Trophoblast cell (in vitro differentiated cells and primary cell): ENCODE results near the gene ERP44.
"Not testable (repeated sequence)": the region's sequence is repeated elsewhere in the genome, so short reads cannot be mapped to it uniquely, and the experiment has no call there.

ENCODE experiments used
- DNase-seq, 2 donors: peaks; one replicate each; pipeline ENCODE4 v3.0.0-alpha.2; 2016
- H2AFZ ChIP-seq: 2 replicates; pipeline ENCODE4 v1.6.1; 2013; ENCODE audit warnings: low read length, moderate library complexity, mild to moderate bottlenecking; ENCODE audit not compliant: insufficient read depth, poor library complexity
- H2AK5ac ChIP-seq: 2 replicates; pipeline ENCODE4 v1.6.1; 2013; ENCODE audit warnings: mild to moderate bottlenecking, low read length
- H2BK120ac ChIP-seq: 2 replicates; pipeline ENCODE4 v1.6.1; 2013; ENCODE audit warnings: low read length, mild to moderate bottlenecking, moderate library complexity; ENCODE audit not compliant: insufficient read depth, poor library complexity
- H2BK12ac ChIP-seq: 2 replicates; pipeline ENCODE4 v1.6.1; 2013; ENCODE audit warnings: mild to moderate bottlenecking, low read length, moderate library complexity
- H2BK5ac ChIP-seq: 2 replicates; pipeline ENCODE4 v1.6.1; 2013; ENCODE audit warnings: low read length, low read depth, moderate library complexity, mild to moderate bottlenecking; ENCODE audit not compliant: poor library complexity
- H3K14ac ChIP-seq: 2 replicates; pipeline ENCODE4 v1.6.1; 2013; ENCODE audit warnings: mild to moderate bottlenecking, low read length
- H3K18ac ChIP-seq: 2 replicates; pipeline ENCODE4 v1.6.1; 2013; ENCODE audit warnings: mild to moderate bottlenecking, low read length
- H3K23ac ChIP-seq: 2 replicates; pipeline ENCODE4 v1.6.1; 2013; ENCODE audit warnings: low read length
- H3K27ac ChIP-seq: 2 replicates; pipeline ENCODE4 v1.5.1; 2013; ENCODE audit warnings: low read depth, mild to moderate bottlenecking, inconsistent platforms, low read length, moderate library complexity
- H3K27me3 ChIP-seq: 2 replicates; pipeline ENCODE4 v1.6.1; 2013; ENCODE audit warnings: inconsistent platforms, mild to moderate bottlenecking, low read length, moderate library complexity; ENCODE audit not compliant: insufficient read depth
- H3K36me3 ChIP-seq, 2 experiments: 1 replicate in 1 of 2; 2 replicates in 1 of 2; pipeline ENCODE4 v1.6.1; 2013; ENCODE audit warnings: low read length in 2 of 2, mild to moderate bottlenecking in 2 of 2, moderate library complexity in 1 of 2; ENCODE audit not compliant: insufficient read depth in 2 of 2, control insufficient read depth in 1 of 2
- H3K4ac ChIP-seq: 2 replicates; pipeline ENCODE4 v1.6.1; 2013; ENCODE audit warnings: low read depth, mild to moderate bottlenecking, low read length, moderate library complexity
- H3K4me1 ChIP-seq, 2 experiments: 1 replicate in 1 of 2; 2 replicates in 1 of 2; pipeline ENCODE4 v1.6.1; 2013; ENCODE audit warnings: low read length in 2 of 2, mild to moderate bottlenecking in 2 of 2, moderate library complexity in 1 of 2; ENCODE audit not compliant: insufficient read depth in 2 of 2, control insufficient read depth in 1 of 2
- H3K4me2 ChIP-seq: 2 replicates; pipeline ENCODE4 v1.6.1; 2013; ENCODE audit warnings: inconsistent platforms, mild to moderate bottlenecking, low read length, moderate library complexity
- H3K4me3 ChIP-seq: 2 replicates; pipeline ENCODE4 v1.5.1; 2013; ENCODE audit warnings: mild to moderate bottlenecking, low read depth, low read length, inconsistent platforms
- H3K79me1 ChIP-seq: one replicate; pipeline ENCODE4 v1.6.1; 2013; ENCODE audit warnings: low read length
- H3K79me2 ChIP-seq: 2 replicates; pipeline ENCODE4 v1.6.1; 2013; ENCODE audit warnings: low read length, mild to moderate bottlenecking; ENCODE audit not compliant: control insufficient read depth, insufficient read depth, poor library complexity
- H3K9ac ChIP-seq: 2 replicates; pipeline ENCODE4 v1.6.1; 2013; ENCODE audit warnings: mild to moderate bottlenecking, low read length
- H3K9me3 ChIP-seq: 2 replicates; pipeline ENCODE4 v1.6.1; 2013; ENCODE audit warnings: low read depth, mild to moderate bottlenecking, control low read depth, inconsistent platforms, low read length; ENCODE audit not compliant: insufficient read depth
- H4K12ac ChIP-seq: 2 replicates; pipeline ENCODE4 v1.6.1; 2013; ENCODE audit warnings: low read depth, mild to moderate bottlenecking, low read length, moderate library complexity
- H4K8ac ChIP-seq: 2 replicates; pipeline ENCODE4 v1.6.1; 2013; ENCODE audit warnings: low read depth, mild to moderate bottlenecking, low read length, moderate library complexity
- H4K91ac ChIP-seq: one replicate; pipeline ENCODE4 v1.6.1; 2013; ENCODE audit warnings: low read depth, mild to moderate bottlenecking, low read length, moderate library complexity
- WGBS: extraction: QIAGEN DNeasy Blood & Tissue Kit; methylation state at CpG from one replicate; pipeline ENCODE4 v1.1.7; 2013; ENCODE audit warnings: missing lambda C conversion rate; ENCODE audit not compliant: insufficient read length, insufficient coverage; ENCODE audit errors: extremely low coverage; 5-methylcytosine and 5-hydroxymethylcytosine counted together

ERP44 gene

DNA sequence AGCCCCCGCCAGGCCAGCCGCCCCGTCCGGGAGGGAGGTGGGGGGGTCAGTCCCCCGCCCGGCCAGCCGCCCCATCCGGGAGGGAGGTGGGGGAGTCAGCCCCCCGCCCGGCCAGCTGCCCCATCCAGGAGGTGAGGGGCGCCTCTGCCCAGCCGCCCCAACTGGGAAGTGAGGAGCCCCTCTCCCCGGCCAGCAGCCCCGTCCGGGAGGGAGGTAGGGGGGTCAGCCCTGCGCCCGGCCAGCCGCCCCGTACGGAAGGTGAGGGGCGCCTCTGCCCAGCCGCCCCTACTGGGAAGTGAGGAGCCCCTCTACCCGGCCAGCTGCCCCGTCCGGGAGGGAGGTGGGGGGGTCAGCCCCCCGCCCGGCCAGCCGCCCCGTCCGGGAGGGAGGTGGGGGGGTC is 30.8 kb downstream of the ERP44 start:
- H3K79me2 ChIP-seq, H4K8ac ChIP-seq, H4K12ac ChIP-seq, H3K4me3 ChIP-seq, H2BK120ac ChIP-seq, H4K91ac ChIP-seq, H3K4me1 ChIP-seq, H3K18ac ChIP-seq, H2BK12ac ChIP-seq, H2AK5ac ChIP-seq, H3K4ac ChIP-seq, H2AFZ ChIP-seq, H3K36me3 ChIP-seq, H3K23ac ChIP-seq, H3K27ac ChIP-seq, H3K4me2 ChIP-seq, H3K14ac ChIP-seq, H3K27me3 ChIP-seq, H3K79me1 ChIP-seq, H3K9me3 ChIP-seq, H3K9ac ChIP-seq, H2BK5ac ChIP-seq, DNase-seq: not testable (repeated sequence)
- WGBS, result no CpG with 5 or more reads among the region's 30 CpGs

DNA sequence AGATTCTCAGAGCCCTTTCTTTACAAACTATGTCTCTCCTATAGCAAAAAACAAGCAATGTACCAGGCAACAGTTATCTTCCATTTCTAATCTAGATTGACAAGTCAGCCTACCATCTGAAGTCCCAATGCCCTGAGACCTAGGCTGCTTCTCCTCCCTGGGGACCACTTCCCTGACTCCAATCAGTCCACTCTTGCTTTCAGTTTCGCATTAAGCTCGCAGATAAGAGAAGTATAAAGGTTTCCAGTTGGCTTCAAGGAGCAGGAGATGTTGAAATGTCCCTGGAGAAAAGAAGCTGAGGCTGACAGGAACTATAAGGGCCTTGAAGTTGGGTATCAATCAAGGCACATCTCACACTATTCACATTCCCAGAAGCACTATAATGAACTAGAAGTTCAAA is 32.3 kb downstream of the ERP44 start:
- no peak overlapping the region for H3K18ac ChIP-seq
- DNase-seq, result no peak
- H3K4me3 ChIP-seq, result no peak overlapping the region
- no peaks in the 10 kb centered on the region for H3K79me2 ChIP-seq
- H3K4me2 ChIP-seq, result no peak overlapping the region
- H3K9me3 ChIP-seq, result no peaks in the 10 kb centered on the region
- H3K36me3 ChIP-seq, result no peaks in the 10 kb centered on the region
- H2BK5ac ChIP-seq, result no peak overlapping the region
- no peak overlapping the region for H4K91ac ChIP-seq
- no peak overlapping the region for H4K8ac ChIP-seq
- no CpG with 5 or more reads among the region's 2 CpGs for WGBS
- H3K4me1 ChIP-seq, result no peaks in the 10 kb centered on the region
- H4K12ac ChIP-seq, result no peak overlapping the region
- H3K4ac ChIP-seq, result no peak overlapping the region
- H2BK12ac ChIP-seq, result no peak overlapping the region
- no peak overlapping the region for H2AK5ac ChIP-seq
- H3K14ac ChIP-seq, result no peak overlapping the region
- H2BK120ac ChIP-seq, result no peak overlapping the region
- H3K27ac ChIP-seq, result no peak overlapping the region
- no peaks in the 10 kb centered on the region for H3K27me3 ChIP-seq
- no peak overlapping the region for H3K23ac ChIP-seq
- no peaks in the 10 kb centered on the region for H3K79me1 ChIP-seq
- H2AFZ ChIP-seq, result no peak overlapping the region
- H3K9ac ChIP-seq, result no peak overlapping the region

DNA sequence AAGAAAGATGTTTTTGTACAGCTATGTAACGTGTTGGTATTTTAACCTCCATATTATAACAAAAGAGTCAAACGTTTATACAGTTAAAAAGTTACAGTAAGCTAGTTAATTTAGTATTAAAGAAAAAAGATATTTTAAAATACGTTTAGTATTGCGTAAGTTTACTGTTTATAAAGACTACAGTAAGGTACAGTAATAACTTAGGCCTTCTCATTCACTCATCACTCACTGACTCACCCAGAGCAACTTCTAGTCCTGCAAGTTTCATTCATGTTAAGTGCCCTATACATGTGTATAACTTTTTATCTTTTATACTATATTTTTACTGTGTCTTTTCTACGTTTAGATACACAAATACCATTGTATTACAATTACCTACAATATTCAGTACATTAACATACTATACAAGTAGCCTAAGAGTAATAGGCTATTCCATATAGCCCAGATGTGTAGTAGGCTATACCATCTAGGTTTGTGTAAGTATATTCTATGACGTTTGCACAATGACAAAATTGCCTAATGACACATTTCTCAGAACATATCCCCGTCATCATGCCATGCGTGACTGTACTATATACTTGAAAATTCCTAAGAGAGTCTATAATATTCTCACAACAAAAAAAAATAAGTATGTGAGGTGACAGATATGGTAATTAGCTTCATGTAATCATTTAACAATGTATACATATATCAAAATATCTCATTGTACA is 33.8 kb downstream of the ERP44 start:
- H3K4ac ChIP-seq, result no peak overlapping the region
- no peak overlapping the region for H2BK12ac ChIP-seq
- no peak overlapping the region for H3K9ac ChIP-seq
- no peak overlapping the region for H2AK5ac ChIP-seq
- no peak overlapping the region for H4K8ac ChIP-seq
- no peaks in the 10 kb centered on the region for H3K27me3 ChIP-seq
- H3K36me3 ChIP-seq, result no peaks in the 10 kb centered on the region
- H3K79me1 ChIP-seq, result no peaks in the 10 kb centered on the region
- no peak overlapping the region for H2BK120ac ChIP-seq
- WGBS, result no CpG with 5 or more reads among the region's 8 CpGs
- no peak overlapping the region for H2AFZ ChIP-seq
- no peak overlapping the region for H2BK5ac ChIP-seq
- H3K14ac ChIP-seq, result no peak overlapping the region
- no peak overlapping the region for H3K27ac ChIP-seq
- DNase-seq, result peak; percentile 37 to 59
- H3K4me2 ChIP-seq, result no peak overlapping the region
- H4K91ac ChIP-seq, result no peak overlapping the region
- H3K4me3 ChIP-seq, result no peak overlapping the region
- H3K18ac ChIP-seq, result no peak overlapping the region
- no peak overlapping the region for H4K12ac ChIP-seq
- H3K23ac ChIP-seq, result no peak overlapping the region
- H3K4me1 ChIP-seq, result no peaks in the 10 kb centered on the region
- no peaks in the 10 kb centered on the region for H3K79me2 ChIP-seq
- no peaks in the 10 kb centered on the region for H3K9me3 ChIP-seq

DNA sequence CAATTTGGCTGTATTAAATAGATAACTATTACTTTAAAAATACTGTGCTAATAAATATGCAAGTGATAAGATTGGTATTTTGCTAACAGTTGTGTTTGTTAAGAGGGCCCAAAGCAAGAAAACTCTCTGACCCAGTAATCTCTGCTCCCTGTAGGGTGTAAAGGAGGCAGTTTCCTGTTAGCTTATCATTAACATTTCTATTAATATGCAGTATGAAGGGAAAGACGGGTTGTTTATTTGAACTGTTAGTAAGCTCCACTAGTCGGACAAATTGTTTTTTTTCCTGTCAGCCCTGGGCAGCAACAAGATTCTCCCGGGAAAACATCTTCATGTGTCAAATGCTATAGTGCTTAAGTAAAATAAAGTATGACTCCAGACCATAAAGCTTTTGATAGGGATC is 35.6 kb downstream of the ERP44 start:
- Histone ChIP-seq H3K9me3 (no peaks in the 10 kb centered on the region), H3K79me1 (no peaks in the 10 kb centered on the region), H3K4me2 (no peak overlapping the region), H2AK5ac (no peak overlapping the region), H2AFZ (no peak overlapping the region), H3K4ac (no peak overlapping the region), H2BK120ac (no peak overlapping the region), H4K91ac (no peak overlapping the region), H3K79me2 (no peaks in the 10 kb centered on the region), H4K12ac (no peak overlapping the region), H3K9ac (no peak overlapping the region), H2BK12ac (no peak overlapping the region), H3K4me1 (no peaks in the 10 kb centered on the region), H3K4me3 (no peak overlapping the region), H3K18ac (no peak overlapping the region), H4K8ac (no peak overlapping the region), H3K23ac (no peak overlapping the region), H3K27ac (no peak overlapping the region), H3K36me3 (no peaks in the 10 kb centered on the region), H3K27me3 (no peaks in the 10 kb centered on the region), H2BK5ac (no peak overlapping the region), H3K14ac (no peak overlapping the region)
- WGBS, result no CpG with 5 or more reads among the region's 3 CpGs
- DNase-seq, result no peak
